LNCaP clone FGC (cell line): Measurements from ENCODE around the gene CD9.

Experiments
- DNase-seq: peaks from one replicate; pipeline ENCODE4 v3.0.0-alpha.2; 2011; ENCODE audit warnings: low read depth
- H3K4me3 ChIP-seq: 2 replicates; pipeline ENCODE4 v1.5.1; 2011; ENCODE audit warnings: mild to moderate bottlenecking, low read depth, low read length, control low read depth
- TF ChIP-seq, protein P1 (sequence below): IDR thresholded peaks from 2 replicates; pipeline ENCODE4 v1.5.1; 2012; ENCODE audit warnings: mild to moderate bottlenecking; ENCODE audit not compliant: control insufficient read depth, insufficient read depth; ENCODE audit errors: extremely low read depth

CD9 gene

DNA sequence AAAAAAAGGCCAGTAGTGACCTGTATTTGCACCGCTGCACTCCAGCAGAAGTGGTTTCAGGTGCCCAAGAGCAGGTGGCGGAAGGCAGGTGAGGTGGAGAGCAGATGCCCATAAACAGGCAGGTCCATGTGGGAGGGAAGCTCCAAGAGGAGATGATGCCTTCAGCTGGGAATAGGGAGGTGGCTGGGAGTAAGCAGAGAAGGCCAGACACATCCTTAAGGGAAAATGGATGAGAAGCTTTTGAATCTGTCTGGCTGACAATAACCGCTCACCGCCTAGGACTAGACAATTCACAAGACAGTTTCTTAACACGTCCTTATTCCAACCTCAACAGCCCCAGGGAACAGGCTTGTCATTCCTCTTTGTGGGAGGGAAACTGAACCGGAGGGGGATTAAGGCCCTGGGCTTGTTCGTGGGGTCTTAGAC, 66.4 kb downstream of the CD9 start:
- TF ChIP-seq, protein P1, sequence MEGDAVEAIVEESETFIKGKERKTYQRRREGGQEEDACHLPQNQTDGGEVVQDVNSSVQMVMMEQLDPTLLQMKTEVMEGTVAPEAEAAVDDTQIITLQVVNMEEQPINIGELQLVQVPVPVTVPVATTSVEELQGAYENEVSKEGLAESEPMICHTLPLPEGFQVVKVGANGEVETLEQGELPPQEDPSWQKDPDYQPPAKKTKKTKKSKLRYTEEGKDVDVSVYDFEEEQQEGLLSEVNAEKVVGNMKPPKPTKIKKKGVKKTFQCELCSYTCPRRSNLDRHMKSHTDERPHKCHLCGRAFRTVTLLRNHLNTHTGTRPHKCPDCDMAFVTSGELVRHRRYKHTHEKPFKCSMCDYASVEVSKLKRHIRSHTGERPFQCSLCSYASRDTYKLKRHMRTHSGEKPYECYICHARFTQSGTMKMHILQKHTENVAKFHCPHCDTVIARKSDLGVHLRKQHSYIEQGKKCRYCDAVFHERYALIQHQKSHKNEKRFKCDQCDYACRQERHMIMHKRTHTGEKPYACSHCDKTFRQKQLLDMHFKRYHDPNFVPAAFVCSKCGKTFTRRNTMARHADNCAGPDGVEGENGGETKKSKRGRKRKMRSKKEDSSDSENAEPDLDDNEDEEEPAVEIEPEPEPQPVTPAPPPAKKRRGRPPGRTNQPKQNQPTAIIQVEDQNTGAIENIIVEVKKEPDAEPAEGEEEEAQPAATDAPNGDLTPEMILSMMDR, result no peak
- DNase-seq, result no peak
- no peak overlapping the region for H3K4me3 ChIP-seq

DNA sequence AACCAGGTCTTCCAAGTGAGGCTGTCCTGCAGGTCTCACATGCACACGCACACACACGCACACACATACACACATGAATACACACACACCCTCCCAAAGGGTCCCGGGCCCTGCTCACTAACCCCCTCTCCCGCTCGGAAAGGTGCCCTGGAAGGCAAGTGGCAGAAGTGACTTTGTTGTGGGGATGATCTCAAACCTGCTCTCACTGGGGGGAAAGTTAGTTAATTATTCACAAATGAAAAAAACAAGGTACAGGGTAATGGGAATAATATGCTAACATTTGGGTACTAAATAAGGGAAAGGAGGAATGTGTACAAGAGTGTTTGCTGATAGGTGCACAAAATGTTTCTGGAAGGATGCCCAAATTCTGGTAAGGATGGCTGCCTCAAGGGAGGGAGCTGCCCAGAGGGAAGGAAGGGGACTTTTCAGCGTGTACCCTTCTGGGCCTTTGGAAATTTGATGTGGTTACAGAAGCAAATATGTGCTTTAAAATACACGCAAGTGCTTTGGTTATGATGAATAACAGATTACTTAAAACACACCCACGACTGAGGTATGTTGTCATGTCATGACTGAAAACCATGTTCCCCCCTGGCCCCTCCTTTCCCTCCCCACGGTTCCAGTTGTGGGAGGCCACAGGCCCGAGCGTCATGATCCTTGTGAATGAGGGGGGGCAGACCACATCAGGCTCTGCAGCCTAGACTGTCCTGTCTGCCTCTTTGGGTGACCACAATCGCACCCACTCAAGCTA, 66.9 kb downstream of the CD9 start:
- TF ChIP-seq, protein P1, result no peak
- peak; percentile 70 for DNase-seq
- no peak overlapping the region for H3K4me3 ChIP-seq

DNA sequence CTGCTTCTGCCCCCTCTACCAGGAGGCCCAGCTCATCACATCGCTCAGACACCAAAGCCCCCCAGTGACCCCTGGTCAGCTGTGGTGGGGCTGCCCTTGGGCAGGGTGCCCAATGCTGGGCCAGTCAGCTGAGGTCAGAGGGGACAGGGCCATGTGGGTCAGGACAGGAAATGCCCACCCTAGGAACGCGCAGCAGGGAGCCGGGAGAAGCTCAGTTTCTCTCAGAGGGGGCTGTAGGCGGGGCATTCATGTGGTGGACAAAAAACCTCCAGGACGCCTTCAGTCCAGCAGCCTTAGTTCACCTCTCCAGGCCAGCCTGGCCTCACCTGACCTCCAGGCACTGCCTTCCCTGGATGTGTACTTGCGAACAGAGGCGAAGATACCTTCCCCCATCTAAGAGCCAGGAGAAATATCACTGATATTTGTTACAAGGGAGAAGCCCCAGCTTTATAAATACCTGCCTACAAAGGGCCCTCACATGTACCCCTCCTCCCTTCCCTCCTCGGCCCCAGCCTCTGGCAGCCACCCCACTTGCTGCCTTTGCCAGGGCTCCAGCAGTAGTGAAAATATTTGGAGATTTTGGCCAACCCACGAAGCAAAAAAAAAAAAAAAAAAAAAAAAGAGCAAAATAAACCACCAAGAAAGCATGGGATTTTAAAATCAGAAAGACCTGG, 68.4 kb downstream of the CD9 start:
- no peak for DNase-seq

DNA sequence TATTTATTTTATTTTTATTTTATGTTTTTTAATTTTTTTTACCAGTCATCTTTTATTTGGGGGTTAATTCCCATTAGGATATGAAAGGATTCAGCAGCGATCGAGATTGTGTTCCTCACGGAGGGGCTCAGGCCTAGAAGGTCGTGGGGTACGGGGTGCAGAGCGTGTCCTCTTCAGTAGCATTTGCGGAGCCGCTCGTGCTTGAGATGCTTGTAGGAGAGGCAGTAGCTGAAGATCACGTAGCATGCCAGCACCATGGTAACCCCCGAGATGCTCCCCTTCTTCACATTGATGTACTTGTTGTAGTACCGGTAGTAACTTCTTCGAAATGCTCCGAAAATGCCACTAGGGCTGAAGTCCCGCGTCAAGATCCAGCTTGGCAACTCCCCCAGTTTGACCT, 69.8 kb downstream of the CD9 start:
- DNase-seq, result no peak
- TF ChIP-seq, protein P1, result no peak
- no peak overlapping the region for H3K4me3 ChIP-seq

More for the DNA sequence above, 68.4 kb downstream of the CD9 start:
- H3K4me3 ChIP-seq, result no peak overlapping the region
- TF ChIP-seq, protein P1, result no peak

- no peak overlapping the region for H3K4me3 ChIP-seq
- no peak for DNase-seq
- TF ChIP-seq, protein P1, result no peak
Observed at GRCh38 chr12:6271281-6271680, 71.1 kb downstream of the CD9 start.

DNA sequence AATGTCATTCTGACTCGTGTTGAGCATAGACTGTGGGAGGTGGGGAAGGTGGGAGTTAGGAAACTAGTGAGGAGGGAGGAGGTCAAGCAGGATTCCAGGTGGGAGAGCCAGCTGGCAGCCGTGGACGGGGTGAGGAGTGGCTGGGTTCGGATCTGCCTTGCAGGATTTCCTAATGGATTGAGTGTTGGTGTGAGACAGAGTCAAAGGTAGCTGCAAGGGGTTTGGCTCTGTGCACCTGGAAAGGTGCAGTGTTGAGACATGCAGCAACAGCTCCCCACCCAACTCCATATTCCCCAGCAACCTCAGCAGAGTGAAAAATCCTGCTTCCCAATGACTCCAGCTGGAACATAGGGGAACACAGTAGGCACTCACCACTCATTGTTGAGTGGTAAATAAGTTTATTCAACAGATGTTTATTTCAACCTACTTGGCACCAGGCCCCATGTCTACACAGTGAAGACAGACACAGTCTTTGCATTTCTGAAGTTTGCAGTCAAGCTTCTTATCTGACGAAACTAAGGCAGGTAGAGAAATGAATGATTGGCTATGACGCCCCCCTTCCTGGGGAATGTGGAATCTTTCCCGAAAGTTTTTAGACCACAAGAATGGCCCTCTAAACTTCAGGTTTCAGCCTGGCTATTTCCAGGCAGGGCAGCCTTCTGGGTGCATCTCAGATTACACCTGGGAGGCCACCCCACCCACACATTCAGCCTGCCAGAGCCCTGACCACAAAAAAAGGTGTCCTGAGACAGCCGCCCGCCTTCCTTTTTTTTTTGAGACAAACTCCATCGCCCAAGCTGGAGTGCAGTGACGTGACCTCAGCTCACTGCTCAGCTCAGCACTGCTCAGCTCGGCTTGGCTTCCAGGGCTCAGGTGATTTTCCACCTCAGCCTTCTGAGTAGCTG, 72.4 kb downstream of the CD9 start:
- DNase-seq, result no peak

More for the DNA sequence above, 72.4 kb downstream of the CD9 start:
- no peak overlapping the region for H3K4me3 ChIP-seq
- TF ChIP-seq, protein P1, result no peak
